Measurements from ENCODE around the gene DDX27. TPM values are rescaled to one million over a fixed set of nuclear protein-coding genes. Genes with fewer than 3 reads are reported as not detected.

Gene DDX27
- total and polyA plus RNA-seq, 9 of the 15 experiments (the other 6 are each of a cell fraction or from before 2014, with no cell fraction given): 17.9 to 79.3 (median 57.0) TPM

DNA sequence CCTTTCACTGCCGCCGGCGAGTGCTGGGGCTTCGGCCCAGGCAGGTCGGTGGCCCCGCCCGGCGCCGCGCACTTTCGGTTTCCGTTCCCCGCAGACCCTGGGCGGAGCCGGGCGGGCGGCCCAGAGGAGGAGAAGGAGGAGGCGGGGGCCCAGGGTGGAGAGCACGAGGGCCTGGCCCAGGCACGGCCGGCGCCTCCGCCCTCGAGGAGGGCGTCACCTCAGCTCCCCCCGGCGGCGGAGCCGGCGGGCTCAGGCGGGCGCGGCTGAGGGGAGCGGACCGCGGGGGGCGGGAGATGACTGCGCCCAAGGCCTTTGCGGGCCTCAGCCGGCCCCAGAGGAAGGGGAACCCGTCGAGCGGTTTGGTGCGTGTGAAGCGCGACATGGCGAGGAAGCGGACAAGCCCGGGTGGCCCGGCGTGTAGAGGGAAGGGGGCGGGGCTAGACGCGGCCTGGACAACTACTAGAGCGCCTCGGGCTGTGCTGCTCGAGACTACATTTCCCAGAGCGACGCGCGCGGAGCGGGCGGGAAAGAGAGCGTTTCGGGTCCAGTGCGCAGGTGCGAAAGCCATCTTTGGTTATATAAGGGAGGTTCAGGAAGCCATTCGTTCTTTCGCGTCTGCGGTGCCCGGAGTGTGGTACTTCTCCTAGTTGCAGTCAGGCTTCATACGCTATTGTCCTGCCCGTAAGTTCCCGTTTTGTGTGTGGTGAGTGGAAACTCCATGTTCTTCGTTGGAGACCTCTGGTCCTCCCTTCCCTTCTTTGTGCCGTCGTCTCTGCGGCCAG lies 59.0 kb downstream of the DDX27 start, which contains the start of gene ZNFX1 (continued):
- no peak for TF ChIP-seq CHD7 (IDR thresholded peaks at IDR 0.05; ENCODE audit: low read depth, low read length)
- TF ChIP-seq HNRNPK (IDR thresholded peaks at IDR 0.05; ENCODE audit: low read depth, low read length, poor library complexity, severe bottlenecking): peak; percentile 82
- peak; percentile 64; the same call in 1 of the 2 replicates for TF ChIP-seq SIN3B (IDR thresholded peaks at IDR 0.05; ENCODE audit: low read depth)
- peak; percentile 60; the same call in 1 of the 2 replicates for TF ChIP-seq CREB1 (IDR thresholded peaks at IDR 0.05)
- peak; percentile 74 for TF ChIP-seq CREB1 (CRISPR knock-in tag; IDR thresholded peaks at IDR 0.05)
- TF ChIP-seq MTA3 (IDR thresholded peaks at IDR 0.05; ENCODE audit: borderline replicate concordance): peak; percentile 98
- peak; percentile 98; the same call in 1 of the 2 replicates for TF ChIP-seq AFF4 (CRISPR knock-in tag; IDR thresholded peaks at IDR 0.05)
- TF ChIP-seq KDM5B (IDR thresholded peaks at IDR 0.05; ENCODE audit: insufficient replicate concordance, low read depth, low read length): peak; percentile 100
- peak; percentile 99 for TF ChIP-seq L3MBTL2 (IDR thresholded peaks at IDR 0.05)
- no peak for TF ChIP-seq ATF4 (CRISPR knock-in tag; IDR thresholded peaks at IDR 0.05)
